Natural killer cell treated with Interleukin-12 subunit alpha and Interleukin-12 subunit beta and Interleukin-15 and Interleukin-18, amount 100 ng/mL, for 72 hours (primary cell): ENCODE data around the gene GNL3L. TPM values are rescaled to one million over a fixed set of nuclear protein-coding genes. Genes with fewer than 3 reads are reported as not detected.
A peak's percentile ranks its signal among the peaks of the same experiment; 100 is the strongest.
"Not testable (repeated sequence)": the region's sequence is repeated elsewhere in the genome, so short reads cannot be mapped to it uniquely, and the experiment has no call there.

Experiments used
- ATAC-seq, 2 donors: fragments of 150-1000 bp; cut with Tn5 transposase in 1 of 2; sonication (Bioruptor Pico), chemical (Tn5 transposase) in 1 of 2; 2 replicates each; pipeline ENCODE4 v1.10.0; 2021
- DNase-seq: peaks from one replicate; pipeline ENCODE4 v3.0.0; 2022; ENCODE audit warnings: low spot score
- H3K27ac Mint-ChIP-seq, 2 donors: 1 replicate in 1 of 2; 2 replicates in 1 of 2; pipeline ENCODE4 v1.8.0; 2022; ENCODE audit warnings: mixed read lengths in 2 of 2, mild to moderate bottlenecking in 1 of 2, moderate library complexity in 1 of 2
- H3K27me3 Mint-ChIP-seq, 2 donors: 1 replicate in 1 of 2; 2 replicates in 1 of 2; pipeline ENCODE4 v1.8.0; 2022; ENCODE audit warnings: mixed read lengths in 2 of 2
- H3K36me3 Mint-ChIP-seq: one replicate; pipeline ENCODE4 v1.8.0; 2022; ENCODE audit warnings: mixed read lengths
- H3K4me1 Mint-ChIP-seq, 2 donors: 1 replicate in 1 of 2; 2 replicates in 1 of 2; pipeline ENCODE4 v1.8.0; 2022; ENCODE audit warnings: low read depth in 2 of 2, mixed read lengths in 2 of 2, mild to moderate bottlenecking in 1 of 2
- H3K4me3 Mint-ChIP-seq: one replicate; pipeline ENCODE4 v1.8.0; 2022; ENCODE audit warnings: mixed read lengths
- H3K9me3 Mint-ChIP-seq: 2 replicates; pipeline ENCODE4 v1.8.0; 2022; ENCODE audit warnings: mixed read lengths
- total RNA-seq, 2 donors: library from RNA; stranded (reverse); gene quantifications; one replicate each; pipeline ENCODE4 v1.2.3, GENCODE V29; 2022

GNL3L gene
- total RNA-seq, 2 donors from 2014 or later = 57.1 to 91.0 TPM

- Mint-ChIP-seq H3K4me3 (peak overlapping the region; percentile 91), H3K9me3 (no peaks in the 10 kb centered on the region), H3K27me3 (peaks cover 0 to 5% of the 10 kb centered on the region in 2 donors), H3K4me1 (peaks cover 14 to 23% of the 10 kb centered on the region in 2 donors), H3K36me3 (peaks cover 9% of the 10 kb centered on the region), H3K27ac (peak overlapping the region; percentile 88 to 89)
- DNase-seq (no peak), ATAC-seq (no peak)
Observed at GRCh38 chrX:54529151-54529550, 868 bp upstream of the GNL3L start.

DNA sequence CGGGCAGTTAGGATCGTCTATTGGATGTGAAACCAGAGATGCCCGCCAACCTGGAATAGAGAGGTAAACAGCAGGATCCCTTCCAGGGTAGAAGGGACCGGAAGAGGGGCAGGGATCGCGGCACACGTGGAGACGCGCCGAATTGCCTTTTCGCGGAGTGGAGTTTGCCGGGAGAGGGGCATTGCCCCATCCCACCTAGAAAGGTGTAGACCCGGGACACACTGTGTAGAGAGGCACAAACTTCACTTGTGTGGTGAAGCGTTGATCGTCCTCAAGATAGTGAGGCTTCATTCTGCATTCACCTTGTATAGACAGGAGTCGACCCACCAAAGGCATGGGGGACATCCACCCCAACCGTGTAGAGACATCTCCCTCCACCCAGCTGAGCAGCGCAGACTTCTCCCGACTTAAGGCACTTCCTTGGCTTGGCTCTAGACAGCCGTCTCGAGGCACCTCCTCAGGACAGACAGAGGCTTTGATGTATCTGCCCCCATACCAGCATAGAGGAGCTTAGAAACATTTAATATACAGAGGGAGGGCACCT is 410 bp downstream of the GNL3L start:
- no peak for DNase-seq
- ATAC-seq = peak; percentile 35 to 63
- Mint-ChIP-seq H3K36me3 (peaks cover 14% of the 10 kb centered on the region), H3K4me1 (peaks cover 20 to 26% of the 10 kb centered on the region in 2 donors), H3K9me3 (no peaks in the 10 kb centered on the region), H3K27ac (peak overlapping the region; percentile 88 to 89), H3K27me3 (no peaks in the 10 kb centered on the region), H3K4me3 (peak overlapping the region; percentile 91)

- peaks cover 20 to 24% of the 10 kb centered on the region in 2 donors for H3K4me1 Mint-ChIP-seq
- no peaks in the 10 kb centered on the region for H3K27me3 Mint-ChIP-seq
- H3K27ac Mint-ChIP-seq = no peak overlapping the region
- no peaks in the 10 kb centered on the region for H3K9me3 Mint-ChIP-seq
- DNase-seq = no peak
- peaks cover 5% of the 10 kb centered on the region for H3K36me3 Mint-ChIP-seq
- no peak for ATAC-seq
- H3K4me3 Mint-ChIP-seq = peak overlapping the region; percentile 42
Observed at GRCh38 chrX:54534271-54534670, 4.3 kb downstream of the GNL3L start.

GRCh38 chrX:54540289-54540688 is 10.3 kb downstream of the GNL3L start:
- Mint-ChIP-seq H3K4me3 (no peak overlapping the region), H3K36me3 (peaks cover 12% of the 10 kb centered on the region), H3K27ac (no peak overlapping the region)

GRCh38 chrX:54542239-54542638 is 12.2 kb downstream of the GNL3L start:
- not testable (repeated sequence) for DNase-seq, H3K4me3 Mint-ChIP-seq, H3K27me3 Mint-ChIP-seq, H3K27ac Mint-ChIP-seq, ATAC-seq, H3K9me3 Mint-ChIP-seq, H3K4me1 Mint-ChIP-seq
- peaks cover 12% of the 10 kb centered on the region for H3K36me3 Mint-ChIP-seq

More at GRCh38 chrX:54540289-54540688, 10.3 kb downstream of the GNL3L start:
- DNase-seq (no peak), ATAC-seq (no peak)
- Mint-ChIP-seq H3K9me3 (no peaks in the 10 kb centered on the region), H3K27me3 (peaks cover 0 to 2% of the 10 kb centered on the region in 2 donors), H3K4me1 (peaks cover 0 to 3% of the 10 kb centered on the region in 2 donors)

DNA sequence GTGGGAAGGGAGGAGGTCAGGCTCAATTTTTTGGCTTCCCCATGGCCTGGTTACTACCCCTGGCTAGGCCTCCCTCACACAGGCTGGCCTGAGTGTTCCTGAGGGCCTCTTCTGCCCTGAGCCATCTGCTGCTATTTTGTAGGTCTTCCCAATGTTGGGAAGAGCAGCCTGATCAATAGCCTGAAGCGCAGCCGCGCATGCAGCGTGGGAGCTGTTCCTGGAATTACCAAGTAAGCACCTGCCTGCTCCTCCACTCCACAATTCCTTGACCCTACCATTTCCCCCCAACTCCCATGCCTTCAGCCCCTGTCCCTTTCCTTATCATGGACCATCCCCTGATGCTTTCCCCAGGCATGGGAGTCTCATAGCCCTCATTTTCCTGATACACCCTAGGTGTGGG is 20.8 kb downstream of the GNL3L start:
- H3K27ac Mint-ChIP-seq = no peak overlapping the region
- peaks cover 21% of the 10 kb centered on the region for H3K36me3 Mint-ChIP-seq
- H3K4me1 Mint-ChIP-seq = peaks cover 0 to 5% of the 10 kb centered on the region in 2 donors
- ATAC-seq = no peak
- DNase-seq = no peak
- no peaks in the 10 kb centered on the region for H3K27me3 Mint-ChIP-seq
- no peak overlapping the region for H3K4me3 Mint-ChIP-seq
- H3K9me3 Mint-ChIP-seq = no peaks in the 10 kb centered on the region

DNA sequence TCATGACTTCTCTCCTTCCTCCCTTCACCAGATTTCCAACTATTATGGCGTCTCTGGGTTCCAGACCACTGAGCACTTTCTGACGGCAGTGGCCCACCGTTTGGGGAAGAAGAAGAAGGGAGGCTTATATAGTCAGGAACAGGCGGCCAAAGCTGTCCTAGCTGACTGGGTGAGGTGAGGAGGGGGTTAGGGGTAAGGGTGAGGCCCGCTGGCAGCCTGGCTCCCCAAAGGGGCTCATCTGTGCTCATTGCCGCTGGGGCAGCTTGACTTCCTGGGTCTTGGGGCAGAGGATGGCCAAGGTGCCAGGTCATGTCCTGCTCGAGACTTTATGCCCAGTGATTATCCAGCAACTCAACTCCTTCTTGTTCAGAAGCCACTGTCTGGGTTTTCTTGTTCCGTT is 21.8 kb downstream of the GNL3L start:
- no peak for ATAC-seq
- Mint-ChIP-seq H3K27ac (no peak overlapping the region), H3K27me3 (no peaks in the 10 kb centered on the region), H3K4me1 (peaks cover 0 to 5% of the 10 kb centered on the region in 2 donors), H3K36me3 (peaks cover 21% of the 10 kb centered on the region), H3K9me3 (no peaks in the 10 kb centered on the region), H3K4me3 (no peak overlapping the region)
- DNase-seq = no peak

GRCh38 chrX:54555006-54555405 is 25.0 kb downstream of the GNL3L start:
- H3K4me1 Mint-ChIP-seq, H3K4me3 Mint-ChIP-seq, H3K36me3 Mint-ChIP-seq, ATAC-seq, H3K27ac Mint-ChIP-seq, H3K27me3 Mint-ChIP-seq, DNase-seq, H3K9me3 Mint-ChIP-seq: not testable (repeated sequence)

DNA sequence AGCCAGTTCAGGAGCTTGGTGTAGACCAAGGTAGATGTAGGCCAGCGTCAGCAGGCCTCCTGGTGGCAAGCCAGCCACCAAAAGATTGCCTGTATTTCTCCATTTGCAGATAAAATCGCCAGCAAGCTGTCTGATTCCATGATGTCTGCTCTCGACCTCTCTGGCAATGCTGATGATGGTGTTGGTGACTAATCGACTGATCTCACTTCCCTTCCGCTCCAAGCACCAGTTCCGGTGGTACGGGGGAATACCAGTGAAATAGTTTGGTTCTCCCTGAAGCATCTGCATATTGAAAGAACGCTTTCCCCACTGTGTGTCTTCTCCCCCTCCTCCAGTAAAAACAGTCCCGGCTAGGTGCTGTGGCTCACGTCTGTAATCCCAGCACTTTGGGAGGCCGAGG is 30.4 kb downstream of the GNL3L start:
- Mint-ChIP-seq H3K4me1 (no peaks in the 10 kb centered on the region), H3K27me3 (no peaks in the 10 kb centered on the region), H3K36me3 (peaks cover 4% of the 10 kb centered on the region), H3K9me3 (no peaks in the 10 kb centered on the region), H3K27ac (no peak overlapping the region), H3K4me3 (no peak overlapping the region)
- no peak for DNase-seq
- no peak for ATAC-seq

- ATAC-seq (no peak), DNase-seq (no peak)
- H3K36me3 Mint-ChIP-seq = peaks cover 4% of the 10 kb centered on the region
- H3K4me1 Mint-ChIP-seq = no peaks in the 10 kb centered on the region
- H3K27ac Mint-ChIP-seq = no peak overlapping the region
- no peak overlapping the region for H3K4me3 Mint-ChIP-seq
- H3K27me3 Mint-ChIP-seq = no peaks in the 10 kb centered on the region
- no peaks in the 10 kb centered on the region for H3K9me3 Mint-ChIP-seq
Observed at GRCh38 chrX:54561622-54562021, 31.6 kb downstream of the GNL3L start.

DNA sequence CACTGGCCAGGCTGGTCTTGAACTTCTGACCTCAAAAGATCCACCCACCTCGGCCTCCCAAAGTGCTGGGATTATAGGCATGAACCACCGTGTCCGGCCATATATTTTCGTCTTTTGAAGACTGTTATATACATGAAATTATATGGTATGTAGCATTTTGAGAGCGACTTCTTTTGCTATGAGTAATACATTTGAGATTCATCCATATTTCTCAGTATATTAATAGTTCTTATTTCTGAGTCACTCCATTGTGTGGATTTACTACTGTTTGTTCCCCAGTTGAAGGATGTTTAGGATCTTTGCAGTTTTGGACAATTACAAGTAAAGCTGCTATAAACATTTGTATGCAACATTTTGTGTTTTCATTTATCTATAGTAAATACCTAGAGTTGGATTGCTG is 34.9 kb downstream of the GNL3L start:
- H3K36me3 Mint-ChIP-seq = peaks cover 9% of the 10 kb centered on the region

DNA sequence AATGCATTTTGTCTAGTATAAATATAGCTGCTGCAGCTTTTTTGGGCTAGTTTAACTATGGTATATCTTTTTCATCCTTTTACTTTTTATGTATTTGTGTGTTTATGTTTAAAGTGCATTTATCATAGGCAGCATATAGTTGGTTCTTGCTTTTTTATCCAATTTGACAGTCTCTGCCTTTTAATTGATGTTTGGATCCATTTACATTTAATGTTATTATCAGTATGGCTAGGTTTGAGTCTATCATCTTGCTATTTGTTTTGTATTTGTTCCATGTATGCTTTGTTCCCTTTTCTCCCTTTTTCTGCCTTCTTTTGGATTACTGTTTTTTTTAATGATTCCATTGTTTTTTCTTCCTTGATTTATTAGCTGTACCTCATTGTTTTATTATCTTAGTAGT is 40.3 kb downstream of the GNL3L start:
- Mint-ChIP-seq H3K27me3 (peaks cover 0 to 2% of the 10 kb centered on the region in 2 donors), H3K27ac (no peak overlapping the region), H3K36me3 (peaks cover 15% of the 10 kb centered on the region), H3K4me3 (no peak overlapping the region), H3K9me3 (no peaks in the 10 kb centered on the region), H3K4me1 (no peaks in the 10 kb centered on the region)
- ATAC-seq (no peak), DNase-seq (no peak)

More for the DNA sequence above, 34.9 kb downstream of the GNL3L start:
- DNase-seq = no peak
- Mint-ChIP-seq H3K27me3 (no peaks in the 10 kb centered on the region), H3K4me1 (no peaks in the 10 kb centered on the region), H3K27ac (no peak overlapping the region), H3K9me3 (no peaks in the 10 kb centered on the region), H3K4me3 (no peak overlapping the region)
- no peak for ATAC-seq

DNA sequence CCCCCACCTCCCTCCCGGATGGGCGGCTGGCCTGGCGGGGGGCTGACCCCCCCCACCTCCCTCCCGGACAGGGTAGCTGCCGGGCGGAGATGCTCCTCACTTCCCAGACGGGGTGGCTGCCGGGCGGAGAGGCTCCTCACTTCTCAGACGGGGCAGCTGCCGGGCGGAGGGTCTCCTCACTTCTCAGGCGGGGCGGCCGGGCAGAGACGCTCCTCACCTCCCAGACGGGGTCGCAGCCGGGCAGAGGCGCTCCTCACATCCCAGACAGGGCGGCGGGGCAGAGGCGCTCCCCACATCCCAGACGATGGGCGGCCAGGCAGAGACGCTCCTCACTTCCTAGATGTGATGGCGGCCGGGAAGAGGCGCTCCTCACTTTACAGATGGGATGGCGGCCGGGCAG is 42.6 kb downstream of the GNL3L start:
- not testable (repeated sequence) for DNase-seq, ATAC-seq, H3K27ac Mint-ChIP-seq, H3K4me3 Mint-ChIP-seq, H3K27me3 Mint-ChIP-seq, H3K9me3 Mint-ChIP-seq, H3K4me1 Mint-ChIP-seq
- H3K36me3 Mint-ChIP-seq = peaks cover 20% of the 10 kb centered on the region

- Mint-ChIP-seq H3K9me3 (no peaks in the 10 kb centered on the region), H3K27ac (no peak overlapping the region), H3K36me3 (peaks cover 15% of the 10 kb centered on the region), H3K27me3 (peaks cover 0 to 6% of the 10 kb centered on the region in 2 donors), H3K4me3 (no peak overlapping the region), H3K4me1 (peaks cover 0 to 4% of the 10 kb centered on the region in 2 donors)
- DNase-seq = no peak
- no peak for ATAC-seq
Observed at GRCh38 chrX:54597728-54598127, 67.7 kb downstream of the GNL3L start.

- Mint-ChIP-seq H3K4me3 (no peak overlapping the region), H3K4me1 (no peaks in the 10 kb centered on the region), H3K9me3 (no peaks in the 10 kb centered on the region), H3K36me3 (no peaks in the 10 kb centered on the region), H3K27me3 (peaks cover 0 to 2% of the 10 kb centered on the region in 2 donors), H3K27ac (no peak overlapping the region)
- DNase-seq (no peak), ATAC-seq (no peak)
Observed at GRCh38 chrX:54602563-54602962, 72.5 kb downstream of the GNL3L start.
